K562 (cell line): ENCODE measurements around the gene SLC34A3. TPM values are rescaled to one million over a fixed set of nuclear protein-coding genes. Genes with fewer than 3 reads are reported as not detected.

Source experiments
- ARID1B ChIP-seq: fragments of 450-650 bp; IDR thresholded peaks from 2 replicates; pipeline ENCODE4 v1.6.1; 2016; ENCODE audit warnings: antibody characterized with exemption, mild to moderate bottlenecking, inconsistent platforms
- BHLHE40 ChIP-seq: IDR thresholded peaks from 2 replicates; pipeline ENCODE4 v1.6.1; 2011; ENCODE audit warnings: low read length, improper control_type of control experiment
- CCNT2 ChIP-seq: IDR thresholded peaks from 2 replicates; pipeline ENCODE4 v1.6.1; 2011; ENCODE audit warnings: borderline replicate concordance, low read depth, mild to moderate bottlenecking, moderate library complexity, mixed read lengths, low read length; ENCODE audit not compliant: insufficient read length; ENCODE audit errors: extremely low read depth
- ELF1 ChIP-seq: fragments of 200-800 bp; sonication (Bioruptor generic); IDR thresholded peaks from 2 replicates; pipeline ENCODE4 v1.6.1; 2016; ENCODE audit warnings: missing genetic modification characterization, missing compliant biosample characterization
- EP400 ChIP-seq: fragments of 450-650 bp; IDR thresholded peaks from 2 replicates; pipeline ENCODE4 v1.6.1; 2017; ENCODE audit warnings: antibody characterized with exemption, mild to moderate bottlenecking, moderate library complexity
- MEIS2 ChIP-seq: fragments of 450-650 bp; IDR thresholded peaks from 2 replicates; pipeline ENCODE4 v1.6.1; 2014; ENCODE audit warnings: mild to moderate bottlenecking; ENCODE audit not compliant: partially characterized antibody
- MNT ChIP-seq, 2 experiments: fragments of 450-650 bp; conservative IDR thresholded peaks; 2 replicates each; pipeline ENCODE4 v1.6.1; 2017; ENCODE audit warnings: mild to moderate bottlenecking in 2 of 2, moderate library complexity in 2 of 2
- NFIX ChIP-seq: fragments of 250-450 bp; sonication (Bioruptor Pico); IDR thresholded peaks from 2 replicates; pipeline ENCODE4 v1.4.0; 2020; ENCODE audit warnings: low read depth, mild to moderate bottlenecking, moderate library complexity
- PTBP1 ChIP-seq: fragments of 200-400 bp; formaldehyde crosslinking; IDR thresholded peaks from 2 replicates; pipeline ENCODE4 v1.6.1; 2017; ENCODE audit warnings: low read depth, low read length
- SPI1 ChIP-seq: IDR thresholded peaks from 2 replicates; pipeline ENCODE4 v1.6.1; 2011; ENCODE audit warnings: low read depth, low read length, control low read depth, borderline replicate concordance
- SUPT5H ChIP-seq: fragments of 450-650 bp; IDR thresholded peaks from 2 replicates; pipeline ENCODE4 v1.6.1; 2016
- TGIF2 ChIP-seq: sonication (generic); formaldehyde crosslinking; IDR thresholded peaks from 2 replicates; pipeline ENCODE4 v1.8.1; 2022; ENCODE audit warnings: mild to moderate bottlenecking, missing genetic modification reagents, moderate library complexity
- ZNF347 ChIP-seq: fragments of 450-650 bp; formaldehyde crosslinking; IDR thresholded peaks from 2 replicates; pipeline ENCODE4 v1.4.0; 2020; ENCODE audit warnings: low read depth, mild to moderate bottlenecking, moderate library complexity
- ZNF584 ChIP-seq: fragments of 200-800 bp; sonication (Bioruptor generic); IDR thresholded peaks from 2 replicates; pipeline ENCODE4 v1.6.1; 2016; ENCODE audit warnings: low read depth, mild to moderate bottlenecking, missing genetic modification characterization, missing compliant biosample characterization
- polyA plus RNA-seq, 8 experiments: library from polyadenylated mRNA; depleted of rRNA in 4 of 8; stranded (reverse) in 5 of 8; unstranded in 3 of 8; fragments of >200 nt; fragmentation: Nextera tagmentation in 2 of 8; fragmentation: Illumina TruSeq in 1 of 8; extraction: Ambion mirVana in 2 of 8; extraction: Trizol in 1 of 8; gene quantifications; 2 replicates each; pipeline versions ENCODE4 v1.2.1 to v1.2.3, GENCODE V29; 2011 to 2014; ENCODE audit warnings: inconsistent platforms in 1 of 8, missing spikeins in 1 of 8
- total RNA-seq, 7 experiments: library from RNA; depleted of rRNA in 6 of 7; stranded (reverse); fragments of >200 nt in 6 of 7; fragmentation: Illumina TruSeq in 2 of 7; extraction: Trizol in 2 of 7; gene quantifications; 2 replicates each; pipeline versions ENCODE4 v1.2.1 to v1.2.3, GENCODE V29; 2011 to 2021; ENCODE audit warnings: low replicate concordance in 1 of 7
- TF ChIP-seq, protein P1 (sequence below): sonication (generic); formaldehyde crosslinking; IDR thresholded peaks from 2 replicates; pipeline ENCODE4 v1.8.0; 2022; ENCODE audit warnings: missing genetic modification reagents, mild to moderate bottlenecking, moderate library complexity, borderline replicate concordance
- TF ChIP-seq, protein P2 (sequence below), 2 experiments: fragments of 450-650 bp in 1 of 2; sonication (generic) in 1 of 2; formaldehyde crosslinking in 1 of 2; IDR thresholded peaks; 2 replicates each; pipeline versions ENCODE4 v1.7.1 to v1.9.0; 2016 to 2022; ENCODE audit warnings: inconsistent platforms in 1 of 2, mild to moderate bottlenecking in 1 of 2, missing genetic modification reagents in 1 of 2

SLC34A3 gene
- total and polyA plus RNA-seq, 9 of the 15 experiments (the other 6 are each of a cell fraction or from before 2014, with no cell fraction given): not detected

DNA sequence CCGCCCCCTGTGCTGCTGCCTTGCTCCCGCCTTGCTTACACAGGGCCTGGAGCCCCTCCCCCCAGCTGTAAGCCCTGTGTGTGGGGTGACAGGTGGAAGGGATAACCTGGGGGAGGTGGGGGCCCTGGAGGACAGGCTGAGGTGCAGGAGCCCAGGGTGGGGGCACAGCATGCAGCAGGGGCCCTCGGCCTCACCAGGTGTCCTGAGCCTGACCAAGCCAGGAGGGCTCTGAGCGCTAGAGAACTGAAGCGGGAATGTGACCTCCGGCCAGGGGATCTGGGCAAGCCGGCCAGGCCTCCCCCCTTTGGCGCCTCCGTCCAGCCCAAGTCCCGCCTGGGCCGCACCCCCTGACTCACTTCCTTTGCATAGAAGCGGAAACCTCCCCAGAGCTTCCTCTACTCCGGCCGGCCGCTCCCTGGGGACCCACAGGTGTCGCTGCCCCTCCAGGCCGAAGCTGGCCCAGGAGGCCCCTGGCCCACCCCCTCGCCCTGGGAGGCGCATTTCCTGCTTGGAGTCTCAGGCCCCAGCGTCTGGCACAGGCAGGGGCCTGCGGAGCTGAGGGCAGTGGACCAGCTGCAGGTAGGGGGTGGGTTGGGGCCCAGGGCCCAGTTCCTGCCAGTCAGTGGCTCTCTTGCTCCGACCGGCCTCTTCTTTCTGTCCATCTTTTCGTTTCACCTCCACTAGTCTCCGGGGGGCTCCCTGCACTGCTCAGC is 46.8 kb downstream of the SLC34A3 start, which contains the start of gene TOR4A (continued):
- TF ChIP-seq, protein P1, sequence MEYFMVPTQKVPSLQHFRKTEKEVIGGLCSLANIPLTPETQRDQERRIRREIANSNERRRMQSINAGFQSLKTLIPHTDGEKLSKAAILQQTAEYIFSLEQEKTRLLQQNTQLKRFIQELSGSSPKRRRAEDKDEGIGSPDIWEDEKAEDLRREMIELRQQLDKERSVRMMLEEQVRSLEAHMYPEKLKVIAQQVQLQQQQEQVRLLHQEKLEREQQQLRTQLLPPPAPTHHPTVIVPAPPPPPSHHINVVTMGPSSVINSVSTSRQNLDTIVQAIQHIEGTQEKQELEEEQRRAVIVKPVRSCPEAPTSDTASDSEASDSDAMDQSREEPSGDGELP (CRISPR knock-in tag): peak; percentile 90
- TF ChIP-seq NFIX (CRISPR knock-in tag) (no peak), EP400 (peak; percentile 88), SUPT5H (peak; percentile 84), BHLHE40 (no peak), ZNF584 (0 out of 2 replicates have a peak, but pooled peaks have one; percentile 38), ZNF347 (no peak), MEIS2 (no peak), ELF1 (tag) (peak; percentile 75), ARID1B (peak; percentile 35; the same call in 1 of the 2 replicates), PTBP1 (0 out of 2 replicates have a peak, but pooled peaks have one; percentile 34), MNT (conservative IDR thresholded peaks at IDR 0.05) (peak; percentile 84 to 91), SPI1 (peak; percentile 86), TGIF2 (CRISPR knock-in tag) (0 out of 2 replicates have a peak, but pooled peaks have one; percentile 71), CCNT2 (peak; percentile 86)
- TF ChIP-seq, protein P2, sequence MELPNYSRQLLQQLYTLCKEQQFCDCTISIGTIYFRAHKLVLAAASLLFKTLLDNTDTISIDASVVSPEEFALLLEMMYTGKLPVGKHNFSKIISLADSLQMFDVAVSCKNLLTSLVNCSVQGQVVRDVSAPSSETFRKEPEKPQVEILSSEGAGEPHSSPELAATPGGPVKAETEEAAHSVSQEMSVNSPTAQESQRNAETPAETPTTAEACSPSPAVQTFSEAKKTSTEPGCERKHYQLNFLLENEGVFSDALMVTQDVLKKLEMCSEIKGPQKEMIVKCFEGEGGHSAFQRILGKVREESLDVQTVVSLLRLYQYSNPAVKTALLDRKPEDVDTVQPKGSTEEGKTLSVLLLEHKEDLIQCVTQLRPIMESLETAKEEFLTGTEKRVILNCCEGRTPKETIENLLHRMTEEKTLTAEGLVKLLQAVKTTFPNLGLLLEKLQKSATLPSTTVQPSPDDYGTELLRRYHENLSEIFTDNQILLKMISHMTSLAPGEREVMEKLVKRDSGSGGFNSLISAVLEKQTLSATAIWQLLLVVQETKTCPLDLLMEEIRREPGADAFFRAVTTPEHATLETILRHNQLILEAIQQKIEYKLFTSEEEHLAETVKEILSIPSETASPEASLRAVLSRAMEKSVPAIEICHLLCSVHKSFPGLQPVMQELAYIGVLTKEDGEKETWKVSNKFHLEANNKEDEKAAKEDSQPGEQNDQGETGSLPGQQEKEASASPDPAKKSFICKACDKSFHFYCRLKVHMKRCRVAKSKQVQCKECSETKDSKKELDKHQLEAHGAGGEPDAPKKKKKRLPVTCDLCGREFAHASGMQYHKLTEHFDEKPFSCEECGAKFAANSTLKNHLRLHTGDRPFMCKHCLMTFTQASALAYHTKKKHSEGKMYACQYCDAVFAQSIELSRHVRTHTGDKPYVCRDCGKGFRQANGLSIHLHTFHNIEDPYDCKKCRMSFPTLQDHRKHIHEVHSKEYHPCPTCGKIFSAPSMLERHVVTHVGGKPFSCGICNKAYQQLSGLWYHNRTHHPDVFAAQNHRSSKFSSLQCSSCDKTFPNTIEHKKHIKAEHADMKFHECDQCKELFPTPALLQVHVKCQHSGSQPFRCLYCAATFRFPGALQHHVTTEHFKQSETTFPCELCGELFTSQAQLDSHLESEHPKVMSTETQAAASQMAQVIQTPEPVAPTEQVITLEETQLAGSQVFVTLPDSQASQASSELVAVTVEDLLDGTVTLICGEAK (IDR thresholded peaks at IDR 0.05): peak; percentile 87
- TF ChIP-seq, protein P2 (CRISPR knock-in tag; IDR thresholded peaks at IDR 0.05): no peak
